ENCODE measurements around the gene PGM2L1.

Gene PGM2L1

GRCh38 chr11:74403607-74404321 lies 5.5 kb upstream of the PGM2L1 start:
- no peaks in the 10 kb centered on the region for H3K27me3 ChIP-seq (ENCODE audit: insufficient read depth, low read length, poor library complexity, severe bottlenecking)
- H3K4me1 ChIP-seq (ENCODE audit: insufficient read depth, low read length, poor library complexity, severe bottlenecking) = peaks cover 7% of the 10 kb centered on the region
- no peaks in the 10 kb centered on the region for H3K9me3 ChIP-seq (ENCODE audit: insufficient read depth, low read depth, low read length)
- no peak overlapping the region for H3K4me2 ChIP-seq (ENCODE audit: low read depth, low read length, poor library complexity, severe bottlenecking)
- no peaks in the 10 kb centered on the region for H3F3A ChIP-seq (ENCODE audit: low read depth)
- no peaks in the 10 kb centered on the region for H3K79me2 ChIP-seq (ENCODE audit: insufficient read depth, low read length)
- no peaks in the 10 kb centered on the region for H3K9me2 ChIP-seq (replicated peaks; ENCODE audit: low read depth, low read length)
- H3K9ac ChIP-seq (ENCODE audit: low read depth, low read length, poor library complexity, severe bottlenecking) = no peak overlapping the region
- peak overlapping the region; percentile 54 for H2AFZ ChIP-seq (ENCODE audit: low read length)
- H3K36me3 ChIP-seq (ENCODE audit: insufficient read depth, low read length) = no peaks in the 10 kb centered on the region
- TF ChIP-seq EZH2phosphoT487 (IDR thresholded peaks at IDR 0.05; ENCODE audit: borderline replicate concordance) (no peak), CTCF (conservative IDR thresholded peaks at IDR 0.05; ENCODE audit: low read length) (no peak)
- H3K4me3 ChIP-seq (ENCODE audit: low read length, poor library complexity, severe bottlenecking) = no peak overlapping the region
- no peaks in the 10 kb centered on the region for H4K20me1 ChIP-seq (ENCODE audit: insufficient read depth, low read length, poor library complexity, severe bottlenecking)

GRCh38 chr11:74400606-74401005 lies 2.4 kb upstream of the PGM2L1 start:
- H3K4me3 ChIP-seq (ENCODE audit: low read length, poor library complexity, severe bottlenecking) = no peak overlapping the region
- H3F3A ChIP-seq (ENCODE audit: low read depth) = no peaks in the 10 kb centered on the region
- H4K20me1 ChIP-seq (ENCODE audit: insufficient read depth, low read length, poor library complexity, severe bottlenecking) = no peaks in the 10 kb centered on the region
- no peak overlapping the region for H3K4me2 ChIP-seq (ENCODE audit: low read depth, low read length, poor library complexity, severe bottlenecking)
- no peak overlapping the region for H3K9ac ChIP-seq (ENCODE audit: low read depth, low read length, poor library complexity, severe bottlenecking)
- H3K9me2 ChIP-seq (replicated peaks; ENCODE audit: low read depth, low read length) = no peaks in the 10 kb centered on the region
- no peaks in the 10 kb centered on the region for H3K27me3 ChIP-seq (ENCODE audit: insufficient read depth, low read length, poor library complexity, severe bottlenecking)
- H3K79me2 ChIP-seq (ENCODE audit: insufficient read depth, low read length) = peaks cover 13% of the 10 kb centered on the region
- H2AFZ ChIP-seq (ENCODE audit: low read length) = no peak overlapping the region
- no peak for TF ChIP-seq EZH2phosphoT487 (IDR thresholded peaks at IDR 0.05; ENCODE audit: borderline replicate concordance)
- no peak for TF ChIP-seq CTCF (conservative IDR thresholded peaks at IDR 0.05; ENCODE audit: low read length)
- no peaks in the 10 kb centered on the region for H3K9me3 ChIP-seq (ENCODE audit: insufficient read depth, low read depth, low read length)
- H3K4me1 ChIP-seq (ENCODE audit: insufficient read depth, low read length, poor library complexity, severe bottlenecking) = peaks cover 14% of the 10 kb centered on the region
- H3K36me3 ChIP-seq (ENCODE audit: insufficient read depth, low read length) = no peaks in the 10 kb centered on the region

GRCh38 chr11:74397501-74398243 lies 561 bp downstream of the PGM2L1 start:
- Histone ChIP-seq H4K20me1 (ENCODE audit: insufficient read depth, low read length, poor library complexity, severe bottlenecking) (peaks cover 10% of the 10 kb centered on the region), H3K4me2 (ENCODE audit: low read depth, low read length, poor library complexity, severe bottlenecking) (peak overlapping the region; percentile 69), H3K4me1 (ENCODE audit: insufficient read depth, low read length, poor library complexity, severe bottlenecking) (peaks cover 35% of the 10 kb centered on the region), H3K27me3 (ENCODE audit: insufficient read depth, low read length, poor library complexity, severe bottlenecking) (no peaks in the 10 kb centered on the region), H3K36me3 (ENCODE audit: insufficient read depth, low read length) (no peaks in the 10 kb centered on the region), H3K4me3 (ENCODE audit: low read length, poor library complexity, severe bottlenecking) (peak overlapping the region; percentile 88), H3K9ac (ENCODE audit: low read depth, low read length, poor library complexity, severe bottlenecking) (peak overlapping the region; percentile 80), H3K79me2 (ENCODE audit: insufficient read depth, low read length) (peaks cover 33% of the 10 kb centered on the region), H3K9me3 (ENCODE audit: insufficient read depth, low read depth, low read length) (no peaks in the 10 kb centered on the region), H3F3A (ENCODE audit: low read depth) (no peaks in the 10 kb centered on the region), H3K9me2 (replicated peaks; ENCODE audit: low read depth, low read length) (no peaks in the 10 kb centered on the region), H2AFZ (ENCODE audit: low read length) (peak overlapping the region; percentile 90)
- TF ChIP-seq EZH2phosphoT487 (IDR thresholded peaks at IDR 0.05; ENCODE audit: borderline replicate concordance) (no peak), CTCF (conservative IDR thresholded peaks at IDR 0.05; ENCODE audit: low read length) (peak; percentile 33)
